ENCODE results near the gene TUT1.

The TUT1 gene

GRCh38 chr11:62540804-62541701 is 50.3 kb downstream of the TUT1 start:
- DNase-seq, result no peak

GRCh38 chr11:62539238-62539925 is 51.9 kb downstream of the TUT1 start:
- no peak for DNase-seq

DNA sequence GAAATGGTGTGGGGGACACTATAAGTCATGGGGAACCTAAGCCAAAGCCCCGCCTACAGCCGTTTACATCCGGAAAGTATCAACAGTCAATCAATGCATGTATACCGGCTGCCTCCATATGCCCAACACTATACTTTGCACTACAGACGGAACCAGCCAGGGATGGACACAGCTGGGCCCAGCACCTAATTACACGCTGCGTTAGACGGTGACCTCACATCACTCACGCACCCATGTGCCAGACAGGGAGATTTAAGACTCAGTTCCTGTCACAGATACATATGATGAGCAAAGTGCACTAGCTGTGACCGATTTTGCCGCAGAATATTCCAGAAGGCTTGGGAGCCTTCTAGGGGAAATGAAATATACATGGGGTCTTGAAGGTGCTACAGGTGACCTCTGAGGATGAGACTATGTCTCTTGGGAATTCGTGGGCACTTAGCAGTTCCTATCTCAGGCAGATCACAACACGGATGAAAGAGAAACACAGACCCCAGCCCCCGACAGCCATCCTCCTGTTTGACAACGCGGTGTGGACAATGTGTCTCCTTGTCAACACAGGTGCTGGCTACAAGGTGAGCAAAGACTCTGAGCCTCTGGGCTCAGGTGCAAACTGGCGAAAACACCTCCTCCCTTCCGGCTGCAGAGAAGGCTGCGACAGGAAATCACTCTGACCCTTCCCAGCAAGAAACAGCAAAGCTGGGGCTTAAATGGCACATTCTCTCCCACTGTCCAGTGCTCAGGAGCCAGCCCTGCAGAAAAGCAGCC is 52.7 kb downstream of the TUT1 start:
- DNase-seq, result no peak

- no peak for DNase-seq
These were observed 54.9 kb downstream of the TUT1 start for GRCh38 chr11:62536301-62536957.

DNA sequence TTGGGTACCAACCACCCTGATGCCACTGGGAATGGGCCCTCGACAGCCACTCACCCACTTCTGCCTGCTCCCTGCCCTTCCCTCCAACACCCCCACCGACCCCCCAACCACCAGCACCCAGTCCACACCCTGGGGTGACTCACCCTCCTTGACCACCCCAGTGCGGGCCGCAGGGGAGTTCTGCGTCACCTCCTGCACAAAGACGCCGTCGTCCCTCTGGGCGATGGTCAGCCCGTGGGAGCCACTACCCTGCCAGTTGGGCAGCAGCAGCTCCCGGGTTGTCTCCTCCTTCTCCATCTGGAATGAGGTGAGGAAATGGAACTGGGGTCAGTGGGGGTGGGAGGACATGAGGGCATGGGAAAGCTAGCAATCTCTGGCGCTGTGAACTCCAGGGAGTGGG is 55.5 kb downstream of the TUT1 start:
- DNase-seq, result no peak

GRCh38 chr11:62534779-62535545 is 56.4 kb downstream of the TUT1 start:
- DNase-seq, result no peak

GRCh38 chr11:62532096-62532495 is 59.2 kb downstream of the TUT1 start:
- no peak for DNase-seq
